Measurements from ENCODE around the gene PLVAP.

The PLVAP gene

GRCh38 chr19:17419154-17419620, 42.0 kb upstream of the PLVAP start:
- no peak for TF ChIP-seq CTCF (IDR thresholded peaks at IDR 0.05; ENCODE audit: control insufficient read depth, insufficient read depth, low read depth, low read length, missing control alignments)
- H3K4me3 ChIP-seq (ENCODE audit: control insufficient read depth, low read depth, low read length) = peak overlapping the region; percentile 47
- DNase-seq (ENCODE audit: low read depth) = no peak

GRCh38 chr19:17418710-17419109, 41.6 kb upstream of the PLVAP start:
- peak overlapping the region; percentile 47; the same call in 1 of the 2 replicates for H3K4me3 ChIP-seq (ENCODE audit: control insufficient read depth, low read depth, low read length)
- TF ChIP-seq CTCF (IDR thresholded peaks at IDR 0.05; ENCODE audit: control insufficient read depth, insufficient read depth, low read depth, low read length, missing control alignments) = no peak

GRCh38 chr19:17415121-17415520, 38.0 kb upstream of the PLVAP start:
- no peak for TF ChIP-seq CTCF (IDR thresholded peaks at IDR 0.05; ENCODE audit: control insufficient read depth, insufficient read depth, low read depth, low read length, missing control alignments)
- H3K4me3 ChIP-seq (ENCODE audit: control insufficient read depth, low read depth, low read length) = no peak overlapping the region
- DNase-seq (ENCODE audit: low read depth) = no peak

More at GRCh38 chr19:17418710-17419109, 41.6 kb upstream of the PLVAP start:
- no peak for DNase-seq (ENCODE audit: low read depth)

GRCh38 chr19:17414097-17414496, 37.0 kb upstream of the PLVAP start:
- DNase-seq (ENCODE audit: low read depth) = no peak
- no peak overlapping the region for H3K4me3 ChIP-seq (ENCODE audit: control insufficient read depth, low read depth, low read length)
- no peak for TF ChIP-seq CTCF (IDR thresholded peaks at IDR 0.05; ENCODE audit: control insufficient read depth, insufficient read depth, low read depth, low read length, missing control alignments)

GRCh38 chr19:17411801-17412200, 34.7 kb upstream of the PLVAP start:
- no peak for TF ChIP-seq CTCF (IDR thresholded peaks at IDR 0.05; ENCODE audit: control insufficient read depth, insufficient read depth, low read depth, low read length, missing control alignments)
- H3K4me3 ChIP-seq (ENCODE audit: control insufficient read depth, low read depth, low read length) = no peak overlapping the region
- DNase-seq (ENCODE audit: low read depth) = no peak

- no peak for TF ChIP-seq CTCF (IDR thresholded peaks at IDR 0.05; ENCODE audit: control insufficient read depth, insufficient read depth, low read depth, low read length, missing control alignments)
- no peak overlapping the region for H3K4me3 ChIP-seq (ENCODE audit: control insufficient read depth, low read depth, low read length)
- DNase-seq (ENCODE audit: low read depth) = no peak
Measured at GRCh38 chr19:17409990-17410389, 32.8 kb upstream of the PLVAP start.

- no peak overlapping the region for H3K4me3 ChIP-seq (ENCODE audit: control insufficient read depth, low read depth, low read length)
- TF ChIP-seq CTCF (IDR thresholded peaks at IDR 0.05; ENCODE audit: control insufficient read depth, insufficient read depth, low read depth, low read length, missing control alignments) = no peak
- DNase-seq (ENCODE audit: low read depth) = no peak
Measured at GRCh38 chr19:17406887-17407196, 29.7 kb upstream of the PLVAP start.
